Right lobe of liver (tissue), 4 donors: Measurements from ENCODE around the gene KLF18.

Source experiments
- CTCF ChIP-seq, 4 donors: fragments of 200-600 bp in 3 of 4; fragments of 450-650 bp in 1 of 4; IDR thresholded peaks; one replicate each; pipeline versions ENCODE4 v1.5.1 to v1.8.0; 2016 to 2022; ENCODE audit warnings: antibody characterized with exemption in 4 of 4, mild to moderate bottlenecking in 2 of 4
- POLR2A ChIP-seq: fragments of 450-650 bp; IDR thresholded peaks from one replicate; pipeline ENCODE4 v1.6.1; 2017; ENCODE audit warnings: antibody characterized with exemption, mild to moderate bottlenecking
- donor health status: DM: no; HTN: no; CAD: no.
- donor health status: DM: no; HTN: no; CAD: no.
- donor health status: DM: no; HTN: yes; CAD: no.

GRCh38 chr1:44135886-44136285, 5.5 kb downstream of the KLF18 start:
- TF ChIP-seq CTCF (IDR thresholded peaks at IDR 0.05) (no peak), POLR2A (no peak)
